Smooth muscle cell (in vitro differentiated cells): ENCODE measurements around the gene KCNQ2. TPM values are rescaled to one million over a fixed set of nuclear protein-coding genes. Genes with fewer than 3 reads are reported as not detected.

Experiments used
- DNase-seq: peaks from one replicate; lab custom pipeline; 2025; ENCODE audit not compliant: unreplicated experiment; lab: John Stamatoyannopoulos, UW
- H2AFZ ChIP-seq: fragments of 200-600 bp; sonication (generic); 2 replicates; pipeline ENCODE4 v1.6.0; 2016; ENCODE audit warnings: antibody characterized with exemption, low read depth, mild to moderate bottlenecking
- H3F3A ChIP-seq: fragments of 200-600 bp; sonication (generic); 2 replicates; pipeline ENCODE4 v1.6.0; 2017; ENCODE audit warnings: antibody characterized with exemption, low read depth
- H3K27ac ChIP-seq: fragments of 200-600 bp; sonication (generic); 2 replicates; pipeline ENCODE4 v1.5.1; 2016; ENCODE audit warnings: low read depth, mild to moderate bottlenecking
- H3K27me3 ChIP-seq: fragments of 200-600 bp; sonication (generic); 2 replicates; pipeline ENCODE4 v1.6.1; 2016; ENCODE audit warnings: low read depth, mild to moderate bottlenecking
- H3K36me3 ChIP-seq: fragments of 200-600 bp; sonication (generic); 2 replicates; pipeline ENCODE4 v1.5.1; 2016; ENCODE audit warnings: low read depth
- H3K4me1 ChIP-seq: fragments of 200-600 bp; sonication (generic); 2 replicates; pipeline ENCODE4 v1.5.1; 2016; ENCODE audit warnings: low read depth
- H3K4me2 ChIP-seq: fragments of 200-600 bp; sonication (generic); 2 replicates; pipeline ENCODE4 v1.6.0; 2016; ENCODE audit warnings: mild to moderate bottlenecking
- H3K4me3 ChIP-seq: fragments of 200-600 bp; sonication (generic); 2 replicates; pipeline ENCODE4 v1.5.1; 2016; ENCODE audit warnings: mild to moderate bottlenecking
- H3K79me2 ChIP-seq: fragments of 200-600 bp; sonication (generic); 2 replicates; pipeline ENCODE4 v1.6.0; 2016; ENCODE audit warnings: low read depth, mild to moderate bottlenecking
- H3K9ac ChIP-seq: fragments of 200-600 bp; sonication (generic); 2 replicates; pipeline ENCODE4 v1.6.0; 2016; ENCODE audit warnings: low read depth
- H3K9me3 ChIP-seq: fragments of 200-600 bp; sonication (generic); replicated peaks from 2 replicates; pipeline ENCODE4 v1.5.1; 2016; ENCODE audit warnings: low read depth
- H4K20me1 ChIP-seq: fragments of 200-600 bp; sonication (generic); 2 replicates; pipeline ENCODE4 v1.6.0; 2016; ENCODE audit warnings: low read depth
- CTCF ChIP-seq: fragments of 200-600 bp; sonication (generic); IDR thresholded peaks from 2 replicates; pipeline ENCODE4 v1.5.1; 2017; ENCODE audit warnings: borderline replicate concordance, mild to moderate bottlenecking, antibody characterized with exemption; ENCODE audit not compliant: insufficient read depth, poor library complexity, severe bottlenecking
- WGBS: methylation state at CpG from one replicate; pipeline ENCODE4 v1.1.7; 2016; ENCODE audit warnings: low lambda C conversion rate; 5-methylcytosine and 5-hydroxymethylcytosine counted together
- polyA plus RNA-seq: library from polyadenylated mRNA; unstranded; fragments of >200 nt; fragmentation: Nextera tagmentation; extraction: Ambion mirVana; gene quantifications from 2 replicates; pipeline ENCODE4 v1.2.1, GENCODE V29; 2016
- total RNA-seq: library from RNA; depleted of rRNA; stranded (reverse); fragments of >200 nt; gene quantifications from 2 replicates; pipeline ENCODE4 v1.2.3, GENCODE V29; 2014

Gene KCNQ2
- total and polyA plus RNA-seq, 2 experiments from 2014 or later = 5.1 to 5.7 TPM

- 86% methylated on average over 25 of the region's 25 CpGs for WGBS
Measured at GRCh38 chr20:63397946-63398450, 74.5 kb downstream of the KCNQ2 start.

GRCh38 chr20:63397155-63397843 is 75.2 kb downstream of the KCNQ2 start:
- Histone ChIP-seq H3K9ac (no peak overlapping the region), H4K20me1 (no peaks in the 10 kb centered on the region), H3K27me3 (no peaks in the 10 kb centered on the region), H3F3A (no peaks in the 10 kb centered on the region), H3K36me3 (no peaks in the 10 kb centered on the region), H3K4me2 (no peak overlapping the region), H3K4me3 (no peak overlapping the region), H2AFZ (no peak overlapping the region), H3K27ac (no peak overlapping the region), H3K79me2 (no peaks in the 10 kb centered on the region), H3K4me1 (no peaks in the 10 kb centered on the region), H3K9me3 (no peaks in the 10 kb centered on the region)
- no peak for TF ChIP-seq CTCF
- no peak for DNase-seq
- 91% methylated on average over 30 of the region's 30 CpGs for WGBS

More at GRCh38 chr20:63397946-63398450, 74.5 kb downstream of the KCNQ2 start:
- Histone ChIP-seq H3K79me2 (no peaks in the 10 kb centered on the region), H4K20me1 (no peaks in the 10 kb centered on the region), H3K4me3 (no peak overlapping the region), H3K27me3 (no peaks in the 10 kb centered on the region), H3K4me1 (no peaks in the 10 kb centered on the region), H3K9ac (no peak overlapping the region), H3F3A (no peaks in the 10 kb centered on the region), H3K4me2 (no peak overlapping the region), H3K27ac (no peak overlapping the region), H2AFZ (no peak overlapping the region), H3K9me3 (no peaks in the 10 kb centered on the region), H3K36me3 (no peaks in the 10 kb centered on the region)
- no peak for DNase-seq
- no peak for TF ChIP-seq CTCF

- H3K27me3 ChIP-seq = no peaks in the 10 kb centered on the region
- DNase-seq = no peak
- no peak overlapping the region for H2AFZ ChIP-seq
- no peak for TF ChIP-seq CTCF
- no peaks in the 10 kb centered on the region for H3K36me3 ChIP-seq
- no peak overlapping the region for H3K4me3 ChIP-seq
- no peaks in the 10 kb centered on the region for H3K4me1 ChIP-seq
- H3K9ac ChIP-seq = no peak overlapping the region
- WGBS = 97% methylated on average over 12 of the region's 12 CpGs
- H4K20me1 ChIP-seq = no peaks in the 10 kb centered on the region
- H3F3A ChIP-seq = no peaks in the 10 kb centered on the region
- H3K79me2 ChIP-seq = no peaks in the 10 kb centered on the region
- no peak overlapping the region for H3K4me2 ChIP-seq
- no peak overlapping the region for H3K27ac ChIP-seq
- no peaks in the 10 kb centered on the region for H3K9me3 ChIP-seq
Measured at GRCh38 chr20:63396300-63396699, 76.2 kb downstream of the KCNQ2 start.

- Histone ChIP-seq H3K27me3 (no peaks in the 10 kb centered on the region), H3K4me2 (no peak overlapping the region), H4K20me1 (no peaks in the 10 kb centered on the region), H3K79me2 (no peaks in the 10 kb centered on the region), H3K9me3 (no peaks in the 10 kb centered on the region), H3K9ac (no peak overlapping the region), H3K4me1 (no peaks in the 10 kb centered on the region), H3K4me3 (no peak overlapping the region), H2AFZ (no peak overlapping the region), H3K36me3 (no peaks in the 10 kb centered on the region), H3F3A (no peaks in the 10 kb centered on the region), H3K27ac (no peak overlapping the region)
- TF ChIP-seq CTCF = no peak
- DNase-seq = no peak
- WGBS = 88% methylated on average over 12 of the region's 14 CpGs
Measured at GRCh38 chr20:63395723-63396122, 76.7 kb downstream of the KCNQ2 start.
